HG03064 (cell line): ENCODE measurements around the gene TXN.
"Not testable (repeated sequence)": the region's sequence is repeated elsewhere in the genome, so short reads cannot be mapped to it uniquely, and the experiment has no call there.

ENCODE experiments used
- ATAC-seq: cut with Tn5 transposase; IDR thresholded peaks from one replicate; pipeline ENCODE4 v1.9.1; 2021; ENCODE audit warnings: low read depth; ENCODE audit not compliant: unreplicated experiment

TXN gene

DNA sequence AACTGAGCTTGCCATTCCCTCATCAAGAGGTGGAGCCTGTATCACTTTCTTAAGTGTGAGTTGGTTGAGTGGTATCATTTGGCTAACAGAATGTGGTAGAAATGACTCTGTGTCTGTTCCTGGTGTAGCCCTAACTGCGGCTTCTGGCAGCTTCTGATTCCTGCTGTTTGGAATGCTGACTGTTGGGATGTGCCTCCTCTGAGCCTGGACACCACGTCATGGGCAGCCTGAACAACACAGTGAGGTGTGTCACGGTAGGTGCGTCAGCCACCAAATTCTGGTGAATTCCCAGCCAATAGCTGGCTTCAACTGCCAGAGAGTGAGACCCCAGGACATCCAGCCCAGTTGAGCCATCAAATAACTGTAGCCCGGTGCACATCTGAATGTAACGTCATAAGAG lies 42.2 kb downstream of the TXN start:
- ATAC-seq: no peak

- no peak for ATAC-seq
Observed at GRCh38 chr9:110213413-110214044, 42.8 kb downstream of the TXN start.

GRCh38 chr9:110208031-110208430 lies 48.3 kb downstream of the TXN start, which contains the start of gene C9orf152:
TSS of gene C9orf152 (minus strand) at chr9:110208159. CDS start at chr9:110207579, 580 bp downstream.
- ATAC-seq: no peak

- ATAC-seq: no peak
Observed at GRCh38 chr9:110207071-110207641, 49.2 kb downstream of the TXN start.

DNA sequence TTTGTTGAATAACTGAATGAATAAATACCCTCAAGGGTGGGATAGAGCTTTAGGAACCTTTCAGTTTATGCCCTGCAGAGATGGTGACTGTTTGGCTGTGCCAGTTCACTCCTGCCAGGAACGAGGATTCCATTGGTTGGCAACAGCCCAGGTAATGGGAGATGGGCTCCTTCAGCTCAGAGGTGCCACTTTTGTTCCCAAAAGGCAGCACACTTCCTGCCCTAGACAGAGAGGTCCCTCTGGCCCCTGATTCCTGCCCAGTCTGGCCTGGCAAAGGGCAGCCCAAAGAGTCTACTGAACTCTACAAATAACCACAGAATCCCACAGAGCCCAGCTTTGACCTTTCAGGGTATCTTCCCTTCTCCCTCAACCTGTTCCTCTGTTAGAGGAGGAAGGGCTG lies 49.9 kb downstream of the TXN start:
- no peak for ATAC-seq

DNA sequence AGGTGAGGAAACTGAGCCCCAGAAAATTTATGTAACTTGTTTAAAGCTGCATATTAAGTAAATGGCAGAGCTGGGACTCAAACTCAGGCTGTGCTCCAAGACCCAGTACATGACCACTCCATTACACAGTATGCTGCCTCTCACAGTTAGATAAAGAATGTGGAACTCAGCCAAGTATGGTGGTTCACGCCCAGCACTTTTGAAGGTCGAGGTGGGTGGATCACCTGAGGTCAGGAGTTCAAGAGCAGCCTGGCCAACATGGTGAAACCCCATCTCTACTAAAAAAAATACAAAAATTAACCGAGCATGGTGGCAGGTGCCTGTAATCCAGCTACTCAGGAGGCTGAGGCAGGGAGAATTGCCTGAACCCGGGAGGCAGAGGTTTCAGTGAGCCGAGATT lies 50.7 kb downstream of the TXN start:
- ATAC-seq: not testable (repeated sequence)

DNA sequence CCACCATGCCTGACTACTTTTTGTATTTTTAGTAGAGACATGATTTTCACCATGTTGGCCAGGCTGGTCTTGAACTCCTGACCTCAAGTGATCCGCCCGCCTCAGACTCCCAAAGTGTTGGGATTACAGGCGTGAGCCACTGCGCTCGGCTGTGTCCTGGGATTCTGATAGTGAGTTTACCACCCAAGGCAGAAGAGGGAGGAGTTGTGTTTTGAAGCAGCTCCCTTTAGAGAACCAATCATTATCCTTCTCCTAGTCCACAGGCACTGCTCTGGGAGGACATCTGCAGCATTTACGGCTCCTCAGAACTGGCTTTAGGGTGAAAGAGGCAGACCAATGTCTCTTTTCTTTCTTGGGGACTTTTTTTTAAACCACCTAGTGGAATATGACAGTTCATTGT lies 54.1 kb downstream of the TXN start:
- no peak for ATAC-seq

DNA sequence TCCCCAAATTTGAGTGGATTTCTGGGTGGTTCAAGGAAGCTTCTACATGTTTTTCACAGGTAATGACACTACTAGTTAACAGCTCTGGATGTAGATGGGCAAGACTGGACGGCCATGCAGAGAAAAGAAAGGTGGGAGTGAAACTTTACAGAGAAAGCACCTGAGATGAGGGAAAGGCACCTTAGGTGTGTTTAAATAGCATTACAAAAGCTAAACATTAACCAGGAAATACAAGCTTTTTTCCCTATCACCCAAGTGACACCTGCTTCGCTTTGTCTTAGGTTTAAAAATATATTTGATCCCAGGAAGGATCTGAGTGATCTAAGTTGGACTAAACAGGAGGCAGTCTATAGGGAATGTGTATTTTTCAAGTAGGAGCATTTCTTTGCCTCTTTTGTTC lies 56.7 kb downstream of the TXN start:
- no peak for ATAC-seq

DNA sequence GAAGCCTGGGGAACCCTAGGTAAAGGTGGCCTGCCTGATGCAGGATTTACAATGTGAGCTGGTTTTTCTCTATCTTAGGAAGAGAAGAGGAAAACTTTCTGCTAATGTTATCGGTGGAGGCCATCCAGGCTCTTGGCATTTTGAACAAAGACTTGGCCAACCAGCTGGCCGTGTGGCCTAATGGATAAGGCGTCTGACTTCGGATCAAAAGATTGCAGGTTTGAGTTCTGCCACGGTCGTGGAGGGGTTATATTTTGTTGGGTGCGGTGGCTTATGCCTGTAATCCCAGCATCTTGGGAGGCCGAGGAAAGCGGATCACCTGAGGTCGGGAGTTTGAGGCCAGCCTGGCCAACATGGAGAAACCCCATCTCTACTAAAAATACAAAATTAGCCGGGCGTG lies 58.0 kb downstream of the TXN start:
- ATAC-seq: no peak

GRCh38 chr9:110197330-110198187 lies 58.7 kb downstream of the TXN start:
- no peak for ATAC-seq

GRCh38 chr9:110196084-110196499 lies 60.2 kb downstream of the TXN start:
- ATAC-seq: not testable (repeated sequence)
